Activated CD4-positive, CD25-positive, alpha-beta regulatory T cell treated with anti-CD3 and anti-CD28 coated beads, Interleukin-2, amount 50 U/mL, for 72 hours (primary cell): ENCODE measurements around the gene TNN.
"Not testable (repeated sequence)": the region's sequence is repeated elsewhere in the genome, so short reads cannot be mapped to it uniquely, and the experiment has no call there.

Experiments
- DNase-seq: peaks from one replicate; pipeline ENCODE4 v3.0.0; 2021

The TNN gene, protein sequence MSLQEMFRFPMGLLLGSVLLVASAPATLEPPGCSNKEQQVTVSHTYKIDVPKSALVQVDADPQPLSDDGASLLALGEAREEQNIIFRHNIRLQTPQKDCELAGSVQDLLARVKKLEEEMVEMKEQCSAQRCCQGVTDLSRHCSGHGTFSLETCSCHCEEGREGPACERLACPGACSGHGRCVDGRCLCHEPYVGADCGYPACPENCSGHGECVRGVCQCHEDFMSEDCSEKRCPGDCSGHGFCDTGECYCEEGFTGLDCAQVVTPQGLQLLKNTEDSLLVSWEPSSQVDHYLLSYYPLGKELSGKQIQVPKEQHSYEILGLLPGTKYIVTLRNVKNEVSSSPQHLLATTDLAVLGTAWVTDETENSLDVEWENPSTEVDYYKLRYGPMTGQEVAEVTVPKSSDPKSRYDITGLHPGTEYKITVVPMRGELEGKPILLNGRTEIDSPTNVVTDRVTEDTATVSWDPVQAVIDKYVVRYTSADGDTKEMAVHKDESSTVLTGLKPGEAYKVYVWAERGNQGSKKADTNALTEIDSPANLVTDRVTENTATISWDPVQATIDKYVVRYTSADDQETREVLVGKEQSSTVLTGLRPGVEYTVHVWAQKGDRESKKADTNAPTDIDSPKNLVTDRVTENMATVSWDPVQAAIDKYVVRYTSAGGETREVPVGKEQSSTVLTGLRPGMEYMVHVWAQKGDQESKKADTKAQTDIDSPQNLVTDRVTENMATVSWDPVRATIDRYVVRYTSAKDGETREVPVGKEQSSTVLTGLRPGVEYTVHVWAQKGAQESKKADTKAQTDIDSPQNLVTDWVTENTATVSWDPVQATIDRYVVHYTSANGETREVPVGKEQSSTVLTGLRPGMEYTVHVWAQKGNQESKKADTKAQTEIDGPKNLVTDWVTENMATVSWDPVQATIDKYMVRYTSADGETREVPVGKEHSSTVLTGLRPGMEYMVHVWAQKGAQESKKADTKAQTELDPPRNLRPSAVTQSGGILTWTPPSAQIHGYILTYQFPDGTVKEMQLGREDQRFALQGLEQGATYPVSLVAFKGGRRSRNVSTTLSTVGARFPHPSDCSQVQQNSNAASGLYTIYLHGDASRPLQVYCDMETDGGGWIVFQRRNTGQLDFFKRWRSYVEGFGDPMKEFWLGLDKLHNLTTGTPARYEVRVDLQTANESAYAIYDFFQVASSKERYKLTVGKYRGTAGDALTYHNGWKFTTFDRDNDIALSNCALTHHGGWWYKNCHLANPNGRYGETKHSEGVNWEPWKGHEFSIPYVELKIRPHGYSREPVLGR (N-terminal part only)

GRCh38 chr1:175067362-175068106 lies at the start of gene TNN:
TNN (plus strand) TSS chr1:175067833; CDS start chr1:175077419, 9,586 bp downstream.
- no peak for DNase-seq

GRCh38 chr1:175019524-175019923 lies 48.1 kb upstream of the TNN start:
- no peak for DNase-seq

GRCh38 chr1:175023043-175023921 lies 44.4 kb upstream of the TNN start, which contains the start of gene MRPS14:
MRPS14 (minus strand) TSS chr1:175023425; CDS start chr1:175023408, 17 bp downstream.
- DNase-seq, result peak; percentile 96

DNA sequence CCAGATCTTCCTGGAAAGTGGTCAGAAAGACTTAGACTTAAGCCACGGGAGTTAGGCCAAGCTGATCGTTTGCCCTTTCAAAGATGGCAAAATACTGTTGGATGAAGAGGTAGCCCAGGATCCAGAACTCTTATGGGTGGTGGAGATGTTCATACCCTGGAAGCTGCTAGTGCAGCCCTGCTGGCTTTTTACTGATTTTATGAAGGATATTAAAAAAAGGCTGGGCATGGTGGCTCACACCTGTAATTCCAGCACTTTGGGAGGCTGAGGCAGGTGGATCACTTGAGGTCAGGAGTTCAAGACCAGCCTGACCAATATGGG lies 43.8 kb upstream of the TNN start:
- not testable (repeated sequence) for DNase-seq

GRCh38 chr1:175024773-175025172 lies 42.9 kb upstream of the TNN start:
- no peak for DNase-seq

DNA sequence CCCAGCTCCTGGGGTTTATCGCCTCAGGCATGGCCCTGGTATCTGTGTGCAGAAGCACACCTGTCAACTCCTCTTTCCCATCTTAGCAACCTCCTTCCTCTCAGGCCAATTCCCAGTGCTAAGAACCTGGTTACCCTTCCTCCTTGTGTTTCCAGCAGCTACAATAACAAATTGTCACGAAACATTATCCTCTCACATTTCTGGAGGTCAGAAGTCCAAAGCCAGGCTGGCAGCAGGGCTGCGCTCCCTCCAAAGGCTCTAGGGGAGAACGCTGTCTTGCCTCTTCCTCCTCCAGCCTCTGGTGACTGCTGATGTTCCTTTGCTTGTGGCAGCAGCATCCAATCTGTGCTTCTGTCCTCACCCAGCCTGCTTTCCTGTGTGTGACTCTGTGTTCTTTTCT lies 33.7 kb upstream of the TNN start:
- no peak for DNase-seq

DNA sequence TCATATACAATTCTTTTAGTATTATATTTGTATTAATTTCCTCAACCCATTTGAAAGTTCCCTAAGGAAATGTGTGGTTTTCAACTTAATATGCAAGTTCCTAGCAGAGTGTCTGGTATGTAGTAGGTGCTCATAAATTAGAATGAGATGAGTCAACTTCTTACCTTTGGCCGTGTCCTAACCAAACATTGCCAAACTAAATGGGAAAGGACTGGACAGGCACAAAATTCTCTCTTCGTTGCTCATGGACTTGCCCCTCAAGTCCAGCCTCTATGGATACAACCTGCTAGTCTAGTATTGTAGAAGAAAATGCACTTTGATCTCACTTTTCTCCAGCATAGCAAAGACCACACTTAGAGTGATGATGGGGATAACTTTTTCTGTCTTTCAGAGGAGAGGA lies 32.9 kb upstream of the TNN start:
- DNase-seq, result no peak

- DNase-seq, result no peak
Observed at GRCh38 chr1:175035865-175036264, 31.8 kb upstream of the TNN start.

DNA sequence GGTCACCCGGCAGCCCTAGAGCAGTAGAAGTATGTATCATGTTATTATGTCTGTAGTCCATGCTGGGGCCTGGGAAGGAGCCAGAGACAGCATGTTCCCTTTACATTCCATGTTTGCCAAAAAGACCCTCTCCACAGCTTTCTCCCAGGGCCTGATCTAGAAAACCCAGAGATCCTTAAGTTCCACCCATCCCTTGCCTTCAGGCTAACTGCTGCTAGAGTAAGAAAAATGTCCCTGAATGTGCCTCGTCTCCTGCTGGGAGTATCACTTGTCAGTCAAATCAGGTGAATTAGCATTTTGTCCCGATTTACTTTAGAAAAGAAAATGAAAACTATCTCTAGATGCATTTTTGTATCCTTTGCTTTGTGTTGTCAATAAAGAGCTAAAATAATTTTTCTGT lies 31.2 kb upstream of the TNN start:
- no peak for DNase-seq

DNA sequence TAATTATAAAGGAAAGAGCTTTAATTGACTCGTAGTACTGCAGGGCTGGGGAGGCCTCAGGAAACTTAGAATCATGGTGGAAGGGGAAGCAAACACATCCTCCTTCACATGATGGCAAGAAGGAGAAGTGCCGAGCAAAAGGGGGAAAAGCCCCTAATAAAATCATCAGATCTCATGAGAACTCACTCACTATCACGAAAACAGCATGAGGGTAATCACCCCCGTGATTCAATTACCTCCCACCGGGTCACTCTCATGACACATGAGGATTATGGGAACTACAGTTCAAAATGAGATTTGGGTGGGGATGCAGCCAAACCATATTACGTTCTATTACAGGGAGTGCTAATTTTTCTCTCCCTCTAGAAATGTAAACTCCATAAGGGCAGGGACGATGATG lies 30.2 kb upstream of the TNN start:
- DNase-seq, result no peak

- DNase-seq, result no peak
Observed at GRCh38 chr1:175040324-175040879, 27.2 kb upstream of the TNN start.

- no peak for DNase-seq
Observed at GRCh38 chr1:175042650-175043049, 25.0 kb upstream of the TNN start.

DNA sequence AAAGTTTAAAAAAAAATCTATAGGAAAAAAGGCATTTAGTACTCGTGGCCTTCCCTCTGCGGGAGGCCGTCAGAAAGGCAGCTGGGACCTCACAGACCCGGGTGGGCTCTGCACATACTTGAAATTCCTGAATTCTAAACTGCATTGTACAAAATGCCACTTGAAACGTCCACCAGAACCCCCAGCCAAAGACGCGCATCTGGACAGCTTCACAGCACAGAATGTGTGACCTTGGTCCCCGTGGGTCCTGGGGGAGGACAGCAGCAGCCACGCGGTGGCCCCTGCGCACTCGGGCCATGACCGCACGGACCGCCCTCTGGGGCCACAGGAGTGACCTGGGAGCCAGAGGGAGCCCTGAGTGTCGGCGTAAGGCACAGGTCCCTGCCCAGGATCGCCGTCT lies 23.8 kb upstream of the TNN start:
- no peak for DNase-seq

GRCh38 chr1:175044591-175044990 lies 23.0 kb upstream of the TNN start:
- DNase-seq, result not testable (repeated sequence)

DNA sequence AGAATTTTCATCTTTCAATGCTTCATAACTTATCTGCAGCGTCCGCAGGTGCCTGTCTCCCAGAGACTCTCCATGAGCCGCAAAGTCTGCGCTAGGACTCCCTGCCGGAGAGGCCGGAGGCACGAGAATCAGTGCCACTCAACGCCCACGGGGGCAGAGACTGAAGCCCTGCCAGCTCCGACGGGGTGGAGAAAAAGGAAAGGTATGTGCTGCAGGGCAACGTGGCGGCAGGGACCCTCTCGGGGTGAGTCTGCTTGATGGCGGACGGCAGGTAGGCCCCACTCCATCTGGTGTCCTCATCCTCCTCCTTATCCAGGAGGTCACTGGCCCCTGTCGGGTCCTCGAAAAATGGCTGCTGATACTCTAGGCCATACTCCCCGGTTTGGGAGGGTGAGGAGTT lies 22.5 kb upstream of the TNN start:
- DNase-seq, result no peak

DNA sequence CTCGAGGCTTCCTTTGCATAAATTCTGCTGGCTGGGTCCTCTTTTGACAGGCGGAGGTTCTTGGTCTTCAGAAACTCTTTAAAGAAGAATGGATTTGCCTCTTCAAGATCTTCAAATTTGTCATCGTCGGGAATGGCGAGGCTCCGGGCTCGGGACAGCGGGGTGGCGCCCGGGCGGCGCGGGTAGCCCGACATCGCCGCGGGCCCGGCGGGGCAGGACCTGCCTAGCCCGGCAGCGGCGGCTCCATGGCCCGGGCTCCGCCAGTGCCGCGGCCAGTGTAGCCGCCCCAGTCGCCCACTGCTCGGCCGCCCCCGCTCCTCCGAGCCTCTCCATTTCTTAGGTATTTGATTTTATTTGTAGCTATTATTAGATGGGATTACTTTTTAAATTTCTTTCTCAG lies 22.1 kb upstream of the TNN start:
- DNase-seq, result no peak

DNA sequence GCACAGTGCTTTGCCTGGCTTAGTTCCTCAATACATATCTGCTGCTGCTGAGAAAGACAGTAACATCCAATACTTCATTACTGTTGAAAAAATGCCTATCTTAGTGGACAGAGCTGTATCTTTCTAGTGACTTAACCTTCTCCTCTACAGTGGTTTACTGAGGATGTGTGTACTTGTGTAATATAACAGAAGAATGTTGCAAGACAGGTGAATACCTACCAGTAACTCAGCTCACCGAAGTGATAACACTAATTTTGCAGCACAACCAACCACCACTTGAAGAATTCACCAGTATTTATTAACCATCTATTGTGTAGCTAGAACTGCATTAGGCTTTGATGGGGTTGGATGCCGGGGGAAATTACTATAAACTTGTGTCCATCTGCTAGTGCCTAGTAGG lies 16.6 kb upstream of the TNN start:
- DNase-seq, result no peak

- DNase-seq, result no peak
Observed at GRCh38 chr1:175054736-175055135, 12.9 kb upstream of the TNN start.

DNA sequence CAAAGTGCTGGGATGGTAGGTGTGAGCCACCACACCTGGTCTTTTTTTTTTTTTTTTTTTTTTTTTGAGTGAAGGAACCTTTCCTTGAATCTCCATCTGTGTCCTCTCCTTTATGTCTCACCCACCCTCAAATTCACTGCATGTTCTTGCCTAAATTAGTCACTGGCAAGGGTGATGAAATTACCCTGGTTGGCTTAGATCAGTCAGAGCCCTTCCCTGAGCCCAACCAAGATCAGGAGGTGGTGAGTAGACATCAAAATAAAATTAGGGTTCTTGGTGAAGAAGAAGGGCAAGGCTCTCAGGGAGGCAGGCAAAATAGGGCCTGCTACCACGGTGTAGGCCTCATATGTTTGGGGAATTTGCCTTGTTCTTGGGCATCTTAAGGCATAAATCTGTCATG lies 5.3 kb upstream of the TNN start:
- no peak for DNase-seq

- DNase-seq, result no peak
Observed at GRCh38 chr1:175062858-175063257, 4.8 kb upstream of the TNN start.

DNA sequence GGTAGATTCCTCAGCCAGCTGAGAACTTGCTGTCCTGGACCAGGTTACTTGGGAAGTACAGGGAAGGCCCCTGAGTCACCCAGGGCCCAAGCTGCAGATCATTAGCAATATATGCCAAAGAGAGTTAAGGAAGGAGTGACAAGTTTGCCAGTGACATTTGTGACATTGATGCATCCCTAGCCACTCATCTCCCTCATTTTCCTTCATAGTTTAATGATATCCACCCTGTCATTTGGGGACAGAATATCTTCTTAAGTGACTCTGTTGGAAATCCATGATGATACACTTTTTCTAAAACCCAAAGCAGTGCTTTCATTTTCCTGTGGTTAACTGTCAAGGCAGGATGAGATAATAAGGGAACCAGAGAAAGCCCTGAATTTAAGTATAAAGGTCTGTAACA lies 3.2 kb downstream of the TNN start:
- DNase-seq, result no peak
